ENCODE measurements around the gene USP13.
A peak's percentile ranks its signal among the peaks of the same experiment; 100 is the strongest.

Gene USP13

DNA sequence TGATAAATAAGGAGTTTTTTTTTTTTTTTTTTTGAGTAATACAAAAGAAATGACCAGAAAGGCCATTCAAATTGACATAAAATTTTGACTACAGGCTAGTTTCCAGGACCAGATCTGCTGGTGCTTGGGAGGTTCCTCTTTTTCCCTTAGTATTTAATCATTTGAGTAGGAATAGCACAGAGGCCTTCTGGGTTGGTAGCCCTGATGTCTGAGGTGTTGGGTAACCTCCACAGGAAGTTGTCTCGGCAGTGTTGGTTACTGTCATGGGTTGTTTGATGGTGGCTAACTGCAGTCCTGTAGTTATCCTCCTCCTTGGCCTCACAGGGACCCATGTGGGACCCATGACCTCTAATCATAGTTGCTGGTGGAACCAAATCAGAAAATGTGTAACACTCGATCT lies 91.1 kb downstream of the USP13 start:
- no peak overlapping the region for H3K4me3 ChIP-seq (replicated peaks in 1 of 2; ENCODE audit: low read depth in 2 of 2, low read length in 2 of 2)
- DNase-seq (ENCODE audit: low read depth in 2 of 2): no peak
- no peak for TF ChIP-seq CTCF (IDR thresholded peaks at IDR 0.05; ENCODE audit: low read depth, low read length)

- TF ChIP-seq CTCF (IDR thresholded peaks at IDR 0.05; ENCODE audit: low read depth, low read length): no peak
- no peak for DNase-seq (ENCODE audit: low read depth in 2 of 2)
- no peak overlapping the region for H3K4me3 ChIP-seq (replicated peaks in 1 of 2; ENCODE audit: low read depth in 2 of 2, low read length in 2 of 2)
Observed at GRCh38 chr3:179744667-179745066, 91.8 kb downstream of the USP13 start.

DNA sequence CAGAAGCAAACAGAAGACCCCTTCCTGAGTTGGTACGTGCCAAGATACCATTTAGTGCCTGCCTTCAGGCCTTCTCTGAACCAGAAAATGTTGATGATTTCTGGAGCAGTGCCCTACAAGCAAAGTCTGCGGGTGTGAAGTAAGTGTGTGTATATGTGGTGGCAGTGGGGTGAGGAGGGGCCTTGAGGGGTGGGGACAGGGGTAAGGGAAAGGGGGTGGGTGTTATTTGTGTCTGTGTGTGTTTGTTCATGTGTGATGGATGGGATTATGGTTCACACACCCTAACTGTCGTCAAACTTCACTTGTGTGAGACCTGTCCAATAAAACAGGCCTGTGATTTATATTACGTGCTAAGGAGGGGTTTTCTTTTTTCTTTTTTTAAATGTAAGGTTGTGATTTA lies 92.2 kb downstream of the USP13 start:
- no peak for TF ChIP-seq CTCF (IDR thresholded peaks at IDR 0.05; ENCODE audit: low read depth, low read length)
- no peak for DNase-seq (ENCODE audit: low read depth in 2 of 2)
- no peak overlapping the region for H3K4me3 ChIP-seq (replicated peaks in 1 of 2; ENCODE audit: low read depth in 2 of 2, low read length in 2 of 2)

DNA sequence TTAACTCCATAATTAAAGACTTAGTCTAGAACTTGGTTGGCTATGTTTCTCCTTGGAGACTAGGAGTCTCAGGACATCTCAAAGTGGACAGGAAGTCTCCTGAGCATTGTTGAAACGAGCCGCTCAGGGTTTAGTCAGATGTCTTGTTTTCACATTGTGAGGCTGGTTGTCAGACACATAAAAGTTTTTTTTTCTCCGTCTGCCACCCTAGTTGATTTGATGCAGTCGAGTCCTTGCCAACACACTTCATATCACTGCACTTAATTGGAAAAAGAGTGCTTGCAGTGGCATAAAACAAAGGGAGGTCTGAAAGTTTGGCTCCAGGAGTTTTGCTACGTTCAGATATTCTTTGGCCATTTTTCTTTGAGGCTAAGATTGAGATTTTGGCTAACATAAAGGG lies 92.9 kb downstream of the USP13 start:
- no peak overlapping the region for H3K4me3 ChIP-seq (replicated peaks in 1 of 2; ENCODE audit: low read depth in 2 of 2, low read length in 2 of 2)
- no peak for DNase-seq (ENCODE audit: low read depth in 2 of 2)
- no peak for TF ChIP-seq CTCF (IDR thresholded peaks at IDR 0.05; ENCODE audit: low read depth, low read length)

- H3K4me3 ChIP-seq (replicated peaks in 1 of 2; ENCODE audit: low read depth in 2 of 2, low read length in 2 of 2): no peak overlapping the region
- DNase-seq (ENCODE audit: low read depth in 2 of 2): peak; percentile 37 to 48
- peak; percentile 82 for TF ChIP-seq CTCF (IDR thresholded peaks at IDR 0.05; ENCODE audit: low read depth, low read length)
Observed at GRCh38 chr3:179750720-179751328, 98.0 kb downstream of the USP13 start.

DNA sequence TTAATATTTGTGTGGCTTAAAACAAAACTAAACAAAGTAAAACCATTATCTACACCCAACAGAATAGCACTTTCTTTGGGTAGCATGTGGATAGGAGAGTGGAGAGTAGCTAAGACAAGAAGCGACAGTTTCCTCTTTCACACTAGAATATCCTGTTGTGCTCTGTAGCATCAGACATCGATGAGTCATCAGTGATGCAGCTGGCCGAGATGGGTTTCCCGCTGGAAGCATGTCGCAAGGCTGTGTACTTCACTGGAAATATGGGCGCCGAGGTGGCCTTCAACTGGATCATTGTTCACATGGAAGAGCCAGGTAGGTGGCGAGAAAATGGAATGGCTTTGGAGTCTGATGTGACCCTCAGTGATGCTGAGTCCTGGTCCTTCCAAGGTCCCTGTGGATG lies 108.1 kb downstream of the USP13 start:
- DNase-seq (ENCODE audit: low read depth in 2 of 2): peak; percentile 67 to 88
- no peak overlapping the region for H3K4me3 ChIP-seq (replicated peaks in 1 of 2; ENCODE audit: low read depth in 2 of 2, low read length in 2 of 2)
- TF ChIP-seq CTCF (IDR thresholded peaks at IDR 0.05; ENCODE audit: low read depth, low read length): no peak

DNA sequence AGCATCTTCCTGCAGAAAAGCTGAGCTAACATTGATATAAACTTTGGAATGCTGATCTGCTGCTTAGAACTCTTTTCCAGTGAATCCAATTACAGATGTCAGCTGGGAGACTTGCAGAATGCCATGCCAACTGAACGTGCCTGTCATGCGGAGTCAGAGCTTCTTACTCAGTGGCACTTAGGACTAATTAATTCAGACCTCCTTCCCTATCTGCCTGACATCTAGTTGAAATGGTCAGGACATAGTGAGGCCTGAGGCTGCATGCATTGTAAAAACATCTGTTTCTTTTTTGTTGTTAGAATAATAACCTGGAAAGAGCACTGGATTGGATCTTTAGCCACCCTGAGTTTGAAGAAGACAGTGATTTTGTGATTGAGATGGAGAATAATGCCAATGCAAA lies 112.6 kb downstream of the USP13 start:
- H3K4me3 ChIP-seq (replicated peaks in 1 of 2; ENCODE audit: low read depth in 2 of 2, low read length in 2 of 2): no peak overlapping the region
- DNase-seq (ENCODE audit: low read depth in 2 of 2): no peak
- no peak for TF ChIP-seq CTCF (IDR thresholded peaks at IDR 0.05; ENCODE audit: low read depth, low read length)
